Transverse colon (tissue), 4 donors: Measurements from ENCODE around the gene ZSCAN5A. TPM values are rescaled to one million over a fixed set of nuclear protein-coding genes. Genes with fewer than 3 reads are reported as not detected.

Source experiments
- DNase-seq: peaks from one replicate; pipeline ENCODE4 v3.0.0-alpha.2; 2019
- H3K27ac ChIP-seq, 4 donors: fragments of 200-600 bp; sonication (generic); 2 replicates each; pipeline ENCODE4 v1.5.1; 2016 to 2018; ENCODE audit warnings: inconsistent platforms in 4 of 4
- H3K27me3 ChIP-seq: fragments of 200-600 bp; sonication (generic); 2 replicates; pipeline ENCODE4 v1.5.1; 2017; ENCODE audit warnings: inconsistent platforms
- H3K36me3 ChIP-seq, 4 donors: fragments of 200-600 bp; sonication (generic); 2 replicates each; pipeline ENCODE4 v1.5.1; 2017 to 2019; ENCODE audit warnings: inconsistent platforms in 4 of 4
- H3K4me1 ChIP-seq, 4 donors: fragments of 200-600 bp; sonication (generic); 2 replicates each; pipeline ENCODE4 v1.5.1; 2017 to 2020; ENCODE audit warnings: inconsistent platforms in 4 of 4
- H3K4me3 ChIP-seq, 4 donors: fragments of 200-600 bp; sonication (generic); 1 replicate in 1 of 4; 2 replicates in 3 of 4; pipeline versions ENCODE4 v1.5.1 to v1.6.1; 2017 to 2019; ENCODE audit warnings: inconsistent platforms in 4 of 4
- H3K9me3 ChIP-seq, 2 donors: fragments of 200-600 bp; sonication (generic); 2 replicates each; pipeline ENCODE4 v1.5.1; 2017 to 2019; ENCODE audit warnings: inconsistent platforms in 2 of 2
- CTCF ChIP-seq, 5 experiments: fragments of 200-600 bp in 3 of 5; fragments of 450-650 bp in 2 of 5; sonication (generic) in 3 of 5; IDR thresholded peaks; 1 replicate in 2 of 5; 2 replicates in 3 of 5; pipeline ENCODE4 v1.5.1; 2016 to 2017; ENCODE audit warnings: antibody characterized with exemption in 5 of 5, inconsistent platforms in 3 of 5, mild to moderate bottlenecking in 2 of 5, moderate library complexity in 1 of 5
- EP300 ChIP-seq: sonication (generic); formaldehyde crosslinking; IDR thresholded peaks from one replicate; pipeline ENCODE4 v1.6.1; 2017; ENCODE audit warnings: antibody characterized with exemption, low read depth
- POLR2A ChIP-seq: fragments of 450-650 bp; IDR thresholded peaks from one replicate; pipeline ENCODE4 v1.6.1; 2016; ENCODE audit warnings: antibody characterized with exemption, mild to moderate bottlenecking, moderate library complexity
- POLR2AphosphoS5 ChIP-seq, 3 donors: sonication (generic); formaldehyde crosslinking; IDR thresholded peaks; one replicate each; pipeline ENCODE4 v1.6.1; 2016; ENCODE audit warnings: antibody characterized with exemption in 3 of 3
- WGBS, 2 donors: methylation state at CpG; one replicate each; pipeline ENCODE4 v1.1.5; 2018; ENCODE audit warnings: low coverage in 1 of 2; 5-methylcytosine and 5-hydroxymethylcytosine counted together
- in situ Hi-C, 4 donors: fragments of 200-750 bp; cut with MboI; loops; one replicate each; pipeline versions ENCODE4 v1.15.0 to v1.15.1; 2017; ENCODE audit warnings: low sequenced_read_pairs in 3 of 4, low pct_ligation_motif_present in 1 of 4, low pct_unique_long_range_greater_than_20kb in 1 of 4
- intact Hi-C: fragments of 100-400 bp; cut with DNase I; formaldehyde crosslinking; loops from one replicate; pipeline ENCODE4 v1.15.1; 2023; ENCODE audit warnings: low total_unique reads
- total RNA-seq, 4 donors: library from RNA; depleted of rRNA; stranded (reverse); fragments of >200 nt; gene quantifications; one replicate each; pipeline ENCODE4 v1.1.0, GENCODE V29; 2016

ZSCAN5A gene
- total RNA-seq, 4 donors from 2014 or later, result 8.2 to 15.2 (median 12.6) TPM

GRCh38 chr19:56193981-56194640 is 120.5 kb downstream of the ZSCAN5A start:
- intact Hi-C loops (no loop called here), in situ Hi-C loops (no loop called here)
- Histone ChIP-seq H3K9me3 (no peaks in the 10 kb centered on the region), H3K27ac (no peak overlapping the region), H3K4me3 (no peak overlapping the region), H3K4me1 (no peaks in the 10 kb centered on the region), H3K36me3 (no peaks in the 10 kb centered on the region), H3K27me3 (no peaks in the 10 kb centered on the region)
- WGBS, 2 donors, result 86 to 90% methylated on average over 4 to 12 of the region's 12 CpGs
- TF ChIP-seq EP300 (no peak), POLR2AphosphoS5 (IDR thresholded peaks at IDR 0.05) (no peak), CTCF (IDR thresholded peaks at IDR 0.05) (no peak), POLR2A (no peak)
- DNase-seq, result no peak

- in situ Hi-C loops (no loop called here), intact Hi-C loops (no loop called here)
- Histone ChIP-seq H3K27ac (no peak overlapping the region), H3K27me3 (no peaks in the 10 kb centered on the region), H3K4me1 (no peaks in the 10 kb centered on the region), H3K9me3 (no peaks in the 10 kb centered on the region), H3K36me3 (no peaks in the 10 kb centered on the region), H3K4me3 (no peak overlapping the region)
- DNase-seq, result no peak
- TF ChIP-seq EP300 (no peak), POLR2A (no peak), CTCF (IDR thresholded peaks at IDR 0.05) (no peak), POLR2AphosphoS5 (IDR thresholded peaks at IDR 0.05) (no peak)
- 87% methylated on average over 10 of the region's 10 CpGs; no CpG with 5 or more reads in 1 of the 2 donors for WGBS, 2 donors
Measured at GRCh38 chr19:56191711-56192110, 122.9 kb downstream of the ZSCAN5A start.

- 81 to 83% methylated on average over 1 to 7 of the region's 7 CpGs for WGBS, 2 donors
- TF ChIP-seq POLR2AphosphoS5 (IDR thresholded peaks at IDR 0.05) (no peak), CTCF (IDR thresholded peaks at IDR 0.05) (no peak), EP300 (no peak), POLR2A (no peak)
- Histone ChIP-seq H3K9me3 (no peaks in the 10 kb centered on the region), H3K4me1 (no peaks in the 10 kb centered on the region), H3K27ac (no peak overlapping the region), H3K4me3 (no peak overlapping the region), H3K27me3 (no peaks in the 10 kb centered on the region), H3K36me3 (no peaks in the 10 kb centered on the region)
- no peak for DNase-seq
- intact Hi-C loops, result no loop called here
- in situ Hi-C loops, result no loop called here
Measured at GRCh38 chr19:56191115-56191514, 123.5 kb downstream of the ZSCAN5A start.

- in situ Hi-C loops, result no loop called here
- no peaks in the 10 kb centered on the region for H3K36me3 ChIP-seq
- no peaks in the 10 kb centered on the region for H3K9me3 ChIP-seq
- 73 to 83% methylated on average over 1 to 17 of the region's 17 CpGs for WGBS, 2 donors
- no peaks in the 10 kb centered on the region for H3K4me1 ChIP-seq
- no peak for DNase-seq
- H3K27ac ChIP-seq, result no peak overlapping the region
- no peaks in the 10 kb centered on the region for H3K27me3 ChIP-seq
- no peak for TF ChIP-seq CTCF (IDR thresholded peaks at IDR 0.05)
- no peak for TF ChIP-seq EP300
- TF ChIP-seq POLR2A, result no peak
- TF ChIP-seq POLR2AphosphoS5 (IDR thresholded peaks at IDR 0.05), result no peak
- no peak overlapping the region for H3K4me3 ChIP-seq
- intact Hi-C loops, result no loop called here
Measured at GRCh38 chr19:56189785-56190184, 124.9 kb downstream of the ZSCAN5A start.
